Panc1 (cell line): ENCODE data around the gene DOK6.

Source experiments
- POLR2AphosphoS5 ChIP-seq: IDR thresholded peaks from 2 replicates; pipeline ENCODE4 v1.6.1; 2012; ENCODE audit warnings: mild to moderate bottlenecking, low read depth, low read length, moderate library complexity
- SIN3A ChIP-seq: IDR thresholded peaks from 2 replicates; pipeline ENCODE4 v1.6.1; 2012; ENCODE audit warnings: low read depth, mild to moderate bottlenecking, low read length, moderate library complexity, borderline replicate concordance; ENCODE audit not compliant: insufficient read depth
- TF ChIP-seq, protein P1 (sequence below): fragments of 450-650 bp; IDR thresholded peaks from 2 replicates; pipeline ENCODE4 v1.5.1; 2017; ENCODE audit warnings: mild to moderate bottlenecking

DNA sequence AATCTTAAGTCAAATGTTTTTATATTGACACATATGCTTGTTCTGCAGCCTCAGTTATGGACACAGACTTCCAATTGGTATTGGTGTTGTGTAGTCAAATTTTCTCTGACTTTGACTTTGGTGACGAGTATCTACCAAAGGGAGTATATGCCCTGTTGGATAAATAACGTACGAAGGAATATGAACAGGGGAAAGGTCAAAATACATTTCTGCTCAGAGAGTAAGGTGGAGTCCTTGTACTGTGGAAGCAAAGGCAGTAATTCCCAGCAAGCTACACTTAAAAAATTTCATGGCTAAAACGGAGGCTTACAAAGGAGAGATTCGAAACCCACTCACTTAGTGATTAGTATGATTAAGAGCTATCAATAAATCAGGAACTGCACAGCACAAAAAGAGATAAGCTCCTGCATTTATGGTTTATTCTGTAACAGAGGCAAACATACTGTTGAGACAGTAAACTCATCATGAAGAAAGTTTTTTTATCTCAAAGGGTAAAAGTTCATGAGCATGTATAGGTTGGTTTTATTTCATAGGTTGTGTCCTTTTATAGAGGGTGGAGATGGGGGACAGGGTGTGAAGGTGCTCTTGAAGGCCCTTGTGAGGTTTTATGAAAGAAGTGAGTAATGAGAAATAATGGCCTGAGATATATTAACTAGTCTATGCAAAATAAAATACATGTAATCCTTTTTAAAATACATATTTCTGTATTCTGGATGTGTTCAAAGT lies 404.3 kb downstream of the DOK6 start:
- TF ChIP-seq, protein P1, sequence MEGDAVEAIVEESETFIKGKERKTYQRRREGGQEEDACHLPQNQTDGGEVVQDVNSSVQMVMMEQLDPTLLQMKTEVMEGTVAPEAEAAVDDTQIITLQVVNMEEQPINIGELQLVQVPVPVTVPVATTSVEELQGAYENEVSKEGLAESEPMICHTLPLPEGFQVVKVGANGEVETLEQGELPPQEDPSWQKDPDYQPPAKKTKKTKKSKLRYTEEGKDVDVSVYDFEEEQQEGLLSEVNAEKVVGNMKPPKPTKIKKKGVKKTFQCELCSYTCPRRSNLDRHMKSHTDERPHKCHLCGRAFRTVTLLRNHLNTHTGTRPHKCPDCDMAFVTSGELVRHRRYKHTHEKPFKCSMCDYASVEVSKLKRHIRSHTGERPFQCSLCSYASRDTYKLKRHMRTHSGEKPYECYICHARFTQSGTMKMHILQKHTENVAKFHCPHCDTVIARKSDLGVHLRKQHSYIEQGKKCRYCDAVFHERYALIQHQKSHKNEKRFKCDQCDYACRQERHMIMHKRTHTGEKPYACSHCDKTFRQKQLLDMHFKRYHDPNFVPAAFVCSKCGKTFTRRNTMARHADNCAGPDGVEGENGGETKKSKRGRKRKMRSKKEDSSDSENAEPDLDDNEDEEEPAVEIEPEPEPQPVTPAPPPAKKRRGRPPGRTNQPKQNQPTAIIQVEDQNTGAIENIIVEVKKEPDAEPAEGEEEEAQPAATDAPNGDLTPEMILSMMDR, result no peak
- no peak for TF ChIP-seq SIN3A
- no peak for TF ChIP-seq POLR2AphosphoS5
